NCI-H446 (cell line): Measurements from ENCODE around the gene AKAP17A.
"Not testable (repeated sequence)": the region's sequence is repeated elsewhere in the genome, so short reads cannot be mapped to it uniquely, and the experiment has no call there.

Experiments
- DNase-seq, 2 experiments: peaks; one replicate each; lab custom pipeline; 2025; lab: John Stamatoyannopoulos, UW

AKAP17A gene, protein sequence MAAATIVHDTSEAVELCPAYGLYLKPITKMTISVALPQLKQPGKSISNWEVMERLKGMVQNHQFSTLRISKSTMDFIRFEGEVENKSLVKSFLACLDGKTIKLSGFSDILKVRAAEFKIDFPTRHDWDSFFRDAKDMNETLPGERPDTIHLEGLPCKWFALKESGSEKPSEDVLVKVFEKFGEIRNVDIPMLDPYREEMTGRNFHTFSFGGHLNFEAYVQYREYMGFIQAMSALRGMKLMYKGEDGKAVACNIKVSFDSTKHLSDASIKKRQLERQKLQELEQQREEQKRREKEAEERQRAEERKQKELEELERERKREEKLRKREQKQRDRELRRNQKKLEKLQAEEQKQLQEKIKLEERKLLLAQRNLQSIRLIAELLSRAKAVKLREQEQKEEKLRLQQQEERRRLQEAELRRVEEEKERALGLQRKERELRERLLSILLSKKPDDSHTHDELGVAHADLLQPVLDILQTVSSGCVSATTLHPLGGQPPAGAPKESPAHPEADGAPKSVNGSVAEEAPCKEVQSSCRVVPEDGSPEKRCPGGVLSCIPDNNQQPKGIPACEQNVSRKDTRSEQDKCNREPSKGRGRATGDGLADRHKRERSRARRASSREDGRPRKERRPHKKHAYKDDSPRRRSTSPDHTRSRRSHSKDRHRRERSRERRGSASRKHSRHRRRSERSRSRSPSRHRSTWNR

DNA sequence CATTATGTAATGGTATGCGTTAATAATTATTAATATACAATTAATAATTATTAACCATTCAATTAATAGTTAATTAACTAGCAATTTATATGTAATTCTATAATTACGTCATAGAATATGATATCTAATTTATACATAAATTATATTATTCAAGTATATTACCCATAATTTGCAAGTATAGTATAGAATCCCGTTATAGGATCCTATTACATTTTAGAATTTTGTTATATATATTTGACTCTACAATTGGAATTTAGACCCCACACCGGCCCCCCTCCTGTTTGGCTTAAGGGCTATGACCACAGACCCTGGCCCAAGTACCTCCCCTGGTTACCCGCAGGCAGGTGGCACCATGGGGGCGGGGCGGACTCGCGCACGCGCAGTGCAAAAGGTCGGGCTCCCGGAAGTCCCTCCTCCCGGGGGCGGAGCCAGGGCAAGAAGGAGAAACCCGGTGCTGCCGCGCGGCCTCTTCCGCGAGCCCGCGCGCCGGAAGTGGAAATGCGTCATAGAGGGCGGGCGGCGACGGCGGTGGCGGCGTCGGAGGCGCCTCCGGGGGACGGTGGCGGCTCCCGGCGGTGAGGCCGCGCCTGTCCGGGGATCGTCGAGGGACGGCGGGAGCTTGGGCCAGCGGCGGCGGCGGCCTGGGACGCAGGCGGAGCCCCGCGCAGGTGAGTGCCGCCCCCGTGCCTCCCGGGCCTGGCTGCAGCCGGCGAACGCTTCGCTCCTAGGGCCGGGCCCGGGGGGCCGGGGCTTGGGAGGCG lies at the start of gene AKAP17A:
Gene AKAP17A, plus strand, starts transcription at position 503 of the 761 bp plus-strand sequence. CDS start 1,859 bp downstream, outside the sequence.
- DNase-seq: peak; percentile 80 to 95

DNA sequence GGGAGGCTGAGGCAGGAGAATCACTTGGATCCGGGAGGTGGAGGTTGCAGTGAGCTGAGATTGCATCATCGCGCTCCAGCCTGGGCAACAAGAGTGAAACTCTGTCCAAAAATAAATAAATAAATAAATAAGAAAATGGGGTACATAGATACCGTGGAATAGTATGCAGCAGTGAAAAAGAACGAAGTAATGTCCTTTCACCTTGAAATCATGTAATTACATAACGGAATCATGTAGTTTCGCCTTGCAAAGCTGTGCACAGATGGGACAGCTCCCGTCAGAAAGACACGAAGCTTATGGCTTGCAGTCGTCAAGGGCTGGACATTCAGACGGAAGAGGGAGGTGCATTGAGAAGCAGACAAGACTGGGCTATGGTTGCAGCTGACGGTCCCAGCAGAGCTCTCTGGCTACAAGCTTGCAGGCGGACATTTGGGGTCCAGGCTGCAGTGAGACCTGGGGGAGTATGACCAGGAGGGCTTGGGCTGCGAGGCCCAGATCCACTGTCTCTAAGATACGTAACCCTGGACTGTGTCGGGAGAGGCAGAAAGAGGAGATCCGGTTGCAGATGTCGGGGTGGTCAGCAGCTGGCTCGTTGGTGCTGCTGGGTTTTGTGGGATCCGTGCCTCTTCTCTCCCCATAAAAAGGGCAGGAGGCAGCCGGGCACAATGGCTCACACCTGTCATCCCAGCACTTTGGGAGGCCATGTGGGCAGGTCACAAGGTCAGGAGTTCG lies 48.2 kb upstream of the AKAP17A start:
- no peak for DNase-seq

DNA sequence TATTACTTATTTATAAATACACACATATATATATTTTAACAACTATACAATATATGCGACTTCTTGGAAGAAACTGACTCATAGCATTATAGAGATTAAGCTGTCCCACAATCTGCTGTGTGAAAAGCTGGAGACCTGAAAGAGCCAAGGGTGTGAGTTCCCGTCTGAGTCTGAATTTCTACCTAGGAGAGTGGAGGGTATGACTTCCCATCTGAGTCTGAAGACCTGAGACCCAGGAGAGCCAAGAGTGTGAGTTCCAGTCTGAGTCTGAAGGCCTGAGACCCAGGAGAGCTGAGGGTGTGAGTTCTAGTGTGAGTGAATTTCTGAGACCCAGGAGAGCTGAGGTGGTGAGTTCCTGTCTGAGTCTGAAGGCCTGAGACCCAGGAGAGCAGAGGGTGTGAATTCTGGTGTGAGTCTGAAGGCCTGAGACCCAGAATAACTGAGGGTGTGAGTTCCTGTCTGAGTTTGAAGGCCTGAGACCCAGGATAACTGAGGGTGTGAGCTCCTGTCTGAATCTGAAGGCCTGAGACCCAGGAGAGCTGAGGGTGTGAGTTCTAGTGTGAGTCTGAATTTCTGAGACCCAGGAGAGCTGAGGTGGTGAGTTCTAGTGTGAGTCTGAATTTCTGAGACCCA lies 45.5 kb upstream of the AKAP17A start:
- no peak for DNase-seq

DNA sequence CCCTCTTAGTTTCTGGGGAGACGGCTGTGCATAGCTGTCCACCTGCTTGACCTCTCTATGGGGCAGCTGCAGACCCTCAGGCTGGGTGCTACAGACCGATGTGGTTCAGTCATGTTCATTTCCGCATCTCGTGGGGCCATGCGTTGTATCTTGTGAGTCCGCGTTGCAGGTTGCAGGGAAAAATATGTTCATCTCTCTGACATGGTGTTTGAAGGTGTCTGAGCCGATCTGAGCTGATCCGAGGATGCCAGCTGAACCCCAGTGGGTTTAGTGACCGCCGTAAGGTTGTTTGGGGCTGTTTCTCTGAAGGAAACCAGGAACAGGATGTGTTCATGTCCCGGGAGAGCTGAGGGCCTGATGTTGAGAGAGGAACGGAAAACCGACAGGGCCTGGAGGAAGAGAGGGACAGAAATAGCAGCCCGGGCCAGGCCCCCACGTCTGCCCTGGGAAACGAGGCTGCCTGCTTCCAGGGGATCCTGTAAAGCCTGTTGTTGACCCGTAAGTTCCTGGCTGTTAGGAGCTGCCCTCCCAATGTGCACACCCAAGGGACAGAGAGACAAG lies 44.6 kb upstream of the AKAP17A start:
- no peak for DNase-seq

DNA sequence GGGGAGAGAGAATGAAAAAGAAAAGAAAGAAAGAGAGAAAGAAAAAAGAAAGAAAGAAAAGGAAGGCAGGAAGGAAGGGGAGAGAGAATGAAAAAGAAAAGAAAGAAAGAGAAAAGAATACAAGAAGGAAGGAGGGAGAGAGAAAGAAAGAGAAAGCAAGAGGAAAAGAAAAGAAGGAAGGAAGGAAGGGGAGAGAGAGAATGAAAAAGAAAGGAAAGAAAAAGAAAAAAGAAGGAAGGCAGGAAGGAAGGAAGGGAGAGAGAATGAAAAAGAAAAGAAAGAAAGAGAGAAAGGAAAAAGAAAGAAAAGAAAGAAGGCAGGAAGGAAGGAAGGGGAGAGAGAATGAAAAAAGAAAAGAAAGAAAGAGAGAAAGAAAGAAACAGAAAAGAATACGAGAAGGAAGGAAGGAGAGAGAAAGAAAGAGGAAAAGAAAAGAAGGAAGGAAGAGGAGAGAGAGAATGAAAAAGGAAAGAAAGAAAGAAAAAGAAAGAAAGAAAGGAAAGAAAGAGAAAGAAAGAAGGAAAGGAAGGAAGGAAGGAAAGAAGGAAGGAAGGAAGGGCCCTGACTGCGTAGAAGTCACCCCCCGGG lies 39.4 kb upstream of the AKAP17A start:
- DNase-seq: no peak

DNA sequence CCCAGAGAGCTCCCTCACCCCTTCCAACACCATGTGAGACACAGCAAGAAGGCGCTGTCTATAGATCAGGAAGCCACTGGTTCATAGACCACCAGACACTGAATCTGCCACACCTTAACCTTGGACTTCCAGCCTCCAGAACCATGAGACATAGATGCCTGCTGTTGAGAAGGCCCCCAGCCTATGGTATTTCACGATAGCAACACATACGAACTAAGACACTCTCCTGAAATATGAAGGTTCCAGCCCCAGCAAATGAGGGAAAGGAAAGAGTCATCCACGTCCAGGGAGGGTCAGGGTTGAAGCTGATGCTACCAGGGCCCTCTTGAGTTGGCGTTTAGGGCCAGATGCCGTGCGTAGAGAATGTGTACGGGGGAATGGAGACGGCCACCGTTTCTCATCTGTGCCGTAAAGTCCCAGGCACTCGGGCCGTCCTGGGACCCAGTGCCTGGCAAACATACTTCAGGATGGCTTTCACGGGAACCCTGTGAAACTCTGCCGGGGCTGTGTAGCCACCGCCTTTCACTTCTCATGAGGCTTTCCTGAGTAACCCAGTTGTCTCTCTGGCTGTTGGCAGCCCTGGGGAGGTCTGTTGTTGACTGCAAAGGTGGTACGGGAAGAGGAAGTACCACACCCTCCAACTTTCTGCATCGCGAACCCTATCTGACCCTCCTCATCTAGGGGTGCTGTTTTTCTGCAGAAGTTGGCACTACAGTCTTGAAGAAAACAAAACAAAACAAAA lies 36.8 kb upstream of the AKAP17A start:
- DNase-seq: no peak

DNA sequence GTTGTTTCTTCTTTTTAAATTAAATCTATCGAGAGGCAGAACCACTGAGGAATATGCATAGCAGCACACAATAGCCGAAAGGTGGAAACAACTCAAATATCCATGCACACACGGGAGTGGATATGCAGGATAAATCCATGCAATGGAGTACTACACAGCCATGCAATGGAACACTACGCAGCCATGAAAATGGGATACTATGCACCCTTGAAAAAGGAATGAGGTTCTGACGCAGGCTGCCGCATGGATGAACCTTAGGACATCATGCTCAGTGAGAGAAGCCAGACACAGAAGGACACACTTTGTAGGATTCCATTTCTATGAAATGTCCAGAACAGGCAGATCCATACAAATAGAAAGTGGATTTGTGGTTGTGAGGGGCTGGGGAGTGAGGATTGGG lies 36.0 kb upstream of the AKAP17A start:
- DNase-seq: no peak

DNA sequence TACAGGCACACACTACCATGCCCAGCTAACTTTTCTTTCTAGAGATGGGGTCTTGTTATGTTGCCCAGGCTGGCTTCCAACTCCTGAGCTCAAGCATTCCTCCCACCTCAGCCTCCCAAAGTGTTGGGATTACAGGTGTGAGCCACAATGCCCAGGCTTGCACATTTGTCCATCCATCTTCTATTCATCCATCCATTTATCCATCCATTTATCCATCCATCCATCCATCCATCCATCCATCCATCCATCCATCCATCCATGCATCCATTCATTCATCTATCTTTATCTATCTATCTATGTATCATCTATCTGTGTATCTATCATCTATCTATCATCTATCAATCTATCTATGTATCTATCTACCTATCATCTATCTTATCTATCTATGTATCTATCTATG lies 34.0 kb upstream of the AKAP17A start:
- not testable (repeated sequence) for DNase-seq

DNA sequence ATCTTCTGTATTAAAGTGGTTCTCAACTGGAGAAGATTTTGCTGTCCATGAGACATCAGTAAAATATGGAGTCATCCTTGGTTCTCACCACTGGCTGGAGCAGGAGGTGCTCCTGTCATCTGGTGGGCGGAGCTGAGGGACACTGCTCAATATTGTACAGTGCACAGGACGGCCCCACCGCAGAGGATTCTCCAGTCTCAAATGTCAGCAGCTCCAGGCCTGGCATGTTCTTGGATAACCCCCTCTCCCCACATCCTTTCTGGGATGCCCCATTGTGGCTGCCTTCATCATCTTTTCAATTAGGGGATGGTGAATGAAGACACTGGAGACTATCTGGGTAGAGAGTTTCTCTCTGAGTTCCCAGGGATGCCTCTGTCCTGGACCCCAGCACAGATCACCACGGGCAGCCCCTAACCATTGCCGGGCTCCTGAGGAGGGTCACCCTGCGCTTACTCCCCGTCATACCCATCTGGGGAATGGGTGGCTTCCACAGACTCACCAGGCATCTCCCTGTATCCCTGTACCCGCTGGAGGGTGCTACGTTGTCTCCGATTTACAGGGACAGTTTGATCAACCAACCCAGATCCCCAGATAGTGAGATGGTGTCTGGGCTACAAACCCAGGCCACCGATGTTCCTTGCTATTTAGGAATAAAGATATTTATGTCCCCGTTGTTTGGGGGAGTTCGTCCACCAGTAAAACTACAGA lies 32.5 kb upstream of the AKAP17A start:
- DNase-seq: no peak

DNA sequence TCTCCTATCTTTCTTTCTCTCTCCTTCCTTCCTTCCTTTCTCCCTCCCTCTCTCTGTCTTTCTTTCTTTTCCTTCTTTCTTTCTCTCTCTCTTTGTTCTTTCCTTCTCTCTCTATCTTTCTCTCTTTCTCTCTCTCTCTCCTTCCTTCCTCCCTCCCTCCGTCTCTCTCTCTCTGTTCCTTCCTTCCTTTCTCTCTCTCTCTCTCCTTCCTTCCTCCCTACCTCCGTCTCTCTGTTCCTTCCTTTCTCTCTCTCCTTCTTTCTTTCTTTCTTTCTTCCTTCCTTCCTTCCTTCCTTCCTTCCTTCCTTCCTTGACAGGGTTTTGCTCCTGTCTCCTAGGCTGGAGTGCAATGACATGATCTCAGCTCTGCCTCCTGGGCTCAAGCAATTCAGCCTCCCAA lies 30.2 kb upstream of the AKAP17A start:
- DNase-seq: no peak

DNA sequence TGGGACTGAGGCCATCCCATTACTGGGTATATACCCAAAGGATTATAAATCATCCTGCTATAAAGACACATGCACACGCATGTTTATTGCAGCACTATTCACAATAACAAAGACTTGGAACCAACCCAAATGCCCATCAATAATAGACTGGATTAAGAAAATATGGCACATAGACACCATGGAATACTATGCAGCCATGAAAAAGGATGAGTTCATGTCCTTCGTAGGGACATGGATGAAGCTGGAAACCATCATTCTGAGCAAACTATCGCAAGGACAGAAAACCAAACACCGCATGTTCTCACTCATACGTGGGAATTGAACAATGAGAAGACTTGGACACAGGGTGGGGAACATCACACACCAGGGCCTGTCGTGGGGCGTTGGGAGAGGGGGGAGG lies 27.3 kb upstream of the AKAP17A start:
- not testable (repeated sequence) for DNase-seq

DNA sequence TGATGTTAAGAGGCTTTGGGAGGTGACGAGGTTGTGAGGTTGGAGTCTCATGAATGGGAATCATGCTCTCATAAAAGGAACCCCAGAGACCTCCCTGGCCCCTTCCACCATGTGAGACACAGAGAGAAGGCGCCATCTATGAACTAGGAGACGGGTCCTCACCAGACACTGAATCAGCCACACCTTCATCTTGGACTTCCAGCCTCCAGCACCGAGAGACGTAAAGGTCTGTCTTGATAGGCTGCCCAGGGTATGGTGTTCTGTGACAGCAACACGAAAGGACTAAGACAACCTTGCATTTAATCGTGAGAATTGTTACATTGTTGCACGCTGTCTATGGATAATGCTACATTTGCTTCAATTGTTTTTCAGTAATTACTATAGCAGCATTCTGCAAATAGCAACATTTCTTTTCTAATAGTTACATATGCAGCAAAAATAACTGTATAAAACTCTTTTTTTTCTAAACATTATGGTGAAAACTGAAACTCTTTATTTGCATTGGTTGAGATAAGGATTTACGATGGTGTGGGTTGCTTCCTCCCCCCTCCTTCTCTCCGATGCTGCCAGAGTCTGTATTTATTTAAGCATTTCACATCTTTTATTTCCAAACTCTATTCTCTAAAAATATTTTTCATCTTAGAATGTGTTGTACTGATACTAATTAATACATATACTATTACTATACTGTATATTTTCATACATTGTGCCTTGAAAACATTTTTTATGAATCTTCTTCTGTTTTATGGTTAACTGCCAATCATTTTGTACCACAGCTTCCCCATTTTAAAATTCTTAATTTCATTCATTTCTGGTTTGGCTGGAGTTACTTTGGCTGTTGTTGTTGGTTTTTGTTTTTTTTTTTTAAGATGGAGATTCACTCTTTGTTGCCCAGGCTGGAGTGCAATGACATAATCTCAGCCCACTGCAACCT lies 26.4 kb upstream of the AKAP17A start:
- DNase-seq: no peak

DNA sequence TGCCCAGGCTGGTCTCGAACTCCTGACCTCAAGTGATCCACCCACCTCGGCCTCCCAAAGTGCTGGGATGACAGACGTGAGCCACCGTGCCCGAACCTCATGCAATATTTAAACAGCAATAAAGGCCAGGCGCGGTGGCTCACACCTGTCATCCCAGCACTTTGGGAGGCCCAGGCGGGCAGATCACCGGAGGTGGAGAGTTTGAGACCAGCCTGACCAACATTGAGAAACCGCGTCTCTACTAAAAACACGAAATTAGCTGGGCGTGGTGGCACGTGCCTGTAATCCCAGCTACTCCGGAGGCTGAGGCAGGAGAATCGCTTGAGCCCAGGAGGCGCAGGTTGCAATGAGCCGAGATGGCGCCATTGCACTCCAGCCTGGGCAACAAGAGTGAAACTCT lies 17.2 kb upstream of the AKAP17A start:
- DNase-seq: not testable (repeated sequence)

DNA sequence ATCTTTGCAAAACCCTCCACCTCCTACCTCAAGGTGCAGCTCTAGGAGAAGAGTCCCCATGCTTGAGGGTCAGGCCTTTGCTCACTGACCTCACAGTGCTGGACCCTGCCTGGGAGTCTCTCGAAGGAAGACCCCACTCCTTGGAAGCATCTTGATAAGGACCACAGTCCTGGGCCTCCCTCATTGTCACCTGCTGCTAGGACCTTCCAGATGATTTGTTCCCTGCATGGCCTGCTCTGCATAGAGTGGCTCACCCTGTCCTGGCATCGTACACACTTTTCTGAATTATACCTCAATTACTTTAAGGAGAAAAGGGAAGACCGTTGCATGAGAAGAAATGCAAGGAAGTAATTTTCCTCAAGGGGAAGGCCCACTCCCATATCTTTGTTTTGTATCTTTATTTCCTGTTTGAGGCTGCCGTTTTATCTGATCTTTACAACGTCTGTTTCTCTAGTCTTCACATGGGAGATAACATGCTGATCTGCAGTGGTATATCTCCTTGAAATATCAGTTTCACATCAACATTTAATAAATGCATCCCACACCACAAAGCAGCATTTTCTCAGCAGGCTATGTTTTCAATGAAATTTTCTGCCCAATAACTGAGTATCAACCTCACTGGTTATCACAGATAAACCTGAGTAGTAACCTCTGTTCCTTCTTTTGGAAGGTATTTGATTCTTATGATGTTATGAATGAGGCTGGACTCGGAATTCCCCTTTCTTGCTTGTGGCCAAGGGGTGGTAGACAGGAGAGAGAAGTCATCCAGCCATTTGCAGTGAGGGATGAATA lies 15.0 kb upstream of the AKAP17A start:
- DNase-seq: no peak

DNA sequence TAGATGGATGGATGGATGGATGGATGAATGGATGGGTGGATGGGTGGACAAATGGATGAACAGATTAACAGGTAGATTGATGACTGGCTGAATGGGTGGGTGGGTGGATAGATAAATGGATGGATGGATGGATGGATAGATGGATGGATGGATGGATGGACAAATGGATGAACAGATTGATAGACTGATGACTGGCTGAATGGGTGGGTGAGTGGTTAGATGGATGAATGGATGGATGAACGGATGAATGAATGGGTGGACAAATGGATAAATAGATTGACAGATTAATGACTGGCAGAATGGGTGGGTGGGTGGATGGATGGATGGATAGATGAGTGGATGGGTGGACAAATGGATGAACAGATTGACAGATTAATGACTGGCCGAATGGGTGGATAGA lies 13.6 kb upstream of the AKAP17A start:
- DNase-seq: no peak

DNA sequence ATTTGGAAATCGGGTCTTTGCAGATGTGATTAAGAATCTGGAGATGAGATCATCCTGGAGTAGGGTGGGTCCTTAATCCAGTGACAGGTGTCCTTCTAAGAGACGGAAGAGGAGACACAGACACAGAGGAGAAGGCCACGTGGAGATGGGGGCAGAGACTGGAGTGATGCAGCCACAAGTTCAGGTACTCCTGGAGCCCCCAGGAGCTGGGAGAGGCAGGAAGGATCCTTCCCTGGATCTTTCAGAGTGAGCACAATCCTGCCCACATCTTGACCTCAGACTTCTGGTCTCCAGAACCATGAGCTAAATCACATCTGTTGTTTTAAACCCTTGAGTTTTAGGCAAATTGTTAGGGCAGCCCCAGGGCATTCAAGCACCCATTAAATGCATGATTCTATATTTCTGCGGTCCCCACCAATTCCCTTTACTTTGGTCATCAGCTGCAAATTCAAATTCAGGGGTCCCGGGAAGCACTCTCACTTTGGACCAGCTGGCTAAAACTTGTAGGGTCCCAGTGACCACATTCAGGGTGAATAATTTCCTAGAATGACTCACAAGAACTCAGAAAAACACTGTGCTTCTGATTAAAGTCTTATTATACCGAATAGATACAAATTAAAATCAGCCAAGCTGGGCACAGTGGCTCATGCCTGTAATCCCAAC lies 12.8 kb upstream of the AKAP17A start:
- DNase-seq: no peak

DNA sequence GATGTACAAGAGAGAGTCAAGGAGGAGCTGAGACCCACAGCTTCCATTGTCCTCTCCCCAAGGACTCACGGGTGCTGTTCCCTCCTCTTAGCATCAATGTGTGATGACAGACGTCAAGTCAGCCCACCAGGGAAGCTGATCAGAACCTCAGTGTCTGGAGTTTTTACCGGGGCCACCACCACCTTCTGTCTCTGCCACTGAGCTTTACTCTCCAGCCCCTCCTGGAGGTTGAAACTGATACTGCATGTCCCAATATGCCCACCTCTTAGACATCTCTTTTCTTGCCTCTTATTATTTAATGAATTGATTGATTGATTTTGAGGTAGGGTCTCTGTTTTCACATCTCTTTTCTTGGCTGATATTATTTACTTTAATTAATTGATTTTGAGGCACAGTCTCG lies 10.3 kb upstream of the AKAP17A start:
- DNase-seq: peak; percentile 2 to 56
